DOHH2 (cell line): ENCODE measurements around the gene MACIR.

Source experiments
- H3F3A ChIP-seq: fragments of 200-600 bp; sonication (generic), shearing (Covaris generic); 2 replicates; pipeline ENCODE4 v1.6.0; 2016; ENCODE audit warnings: antibody characterized with exemption, mild to moderate bottlenecking; ENCODE audit not compliant: control insufficient read depth, insufficient read depth
- H3K27ac ChIP-seq: fragments of 200-600 bp; sonication (generic); 2 replicates; pipeline ENCODE4 v1.5.1; 2014; ENCODE audit warnings: low read depth, mild to moderate bottlenecking, low read length, moderate library complexity
- H3K27me3 ChIP-seq: fragments of 200-600 bp; sonication (generic); 2 replicates; pipeline ENCODE4 v1.6.1; 2014; ENCODE audit warnings: mild to moderate bottlenecking, low read length, mixed read lengths; ENCODE audit not compliant: control insufficient read depth
- H3K36me3 ChIP-seq: fragments of 200-600 bp; sonication (generic); 2 replicates; pipeline ENCODE4 v1.6.1; 2014; ENCODE audit warnings: mild to moderate bottlenecking, low read length, moderate library complexity, mixed read lengths; ENCODE audit not compliant: control insufficient read depth
- H3K4me1 ChIP-seq: fragments of 200-600 bp; sonication (generic); 2 replicates; pipeline ENCODE4 v1.6.1; 2014; ENCODE audit warnings: mild to moderate bottlenecking, low read length, mixed read lengths; ENCODE audit not compliant: control insufficient read depth
- H3K4me2 ChIP-seq: fragments of 200-600 bp; sonication (generic); 2 replicates; pipeline ENCODE4 v1.6.0; 2014; ENCODE audit warnings: mild to moderate bottlenecking, low read length, moderate library complexity
- H3K4me3 ChIP-seq: fragments of 200-600 bp; sonication (generic); 2 replicates; pipeline ENCODE4 v1.5.1; 2014; ENCODE audit warnings: mild to moderate bottlenecking, low read length, mixed read lengths
- H3K79me2 ChIP-seq: fragments of 200-600 bp; sonication (generic); 2 replicates; pipeline ENCODE4 v1.6.1; 2014; ENCODE audit warnings: mild to moderate bottlenecking, low read length, mixed read lengths; ENCODE audit not compliant: control insufficient read depth
- H3K9me2 ChIP-seq: fragments of 200-600 bp; sonication (generic); replicated peaks from 2 replicates; pipeline ENCODE4 v1.6.1; 2014; ENCODE audit warnings: mild to moderate bottlenecking, low read length, mixed read lengths; ENCODE audit not compliant: control insufficient read depth
- H3K9me3 ChIP-seq: fragments of 200-600 bp; sonication (generic); 2 replicates; pipeline ENCODE4 v1.6.1; 2014; ENCODE audit warnings: antibody characterized with exemption, low read length, mixed read lengths; ENCODE audit not compliant: control insufficient read depth, insufficient read depth
- H4K20me1 ChIP-seq: fragments of 200-600 bp; sonication (generic); 2 replicates; pipeline ENCODE4 v1.6.0; 2014; ENCODE audit warnings: low read depth, mild to moderate bottlenecking, antibody characterized with exemption, low read length, moderate library complexity; ENCODE audit not compliant: control insufficient read depth, insufficient read depth
- CTCF ChIP-seq: fragments of 200-600 bp; sonication (generic); IDR thresholded peaks from one replicate; pipeline ENCODE4 v1.5.1; 2014; ENCODE audit warnings: antibody characterized with exemption, mild to moderate bottlenecking, low read depth, low read length; ENCODE audit not compliant: poor library complexity, severe bottlenecking
- EZH2phosphoT487 ChIP-seq: fragments of 200-600 bp; sonication (generic); IDR thresholded peaks from 2 replicates; pipeline ENCODE4 v1.6.1; 2017; ENCODE audit warnings: borderline replicate concordance, mild to moderate bottlenecking, antibody characterized with exemption, low read length, moderate library complexity, mixed read lengths

The MACIR gene

GRCh38 chr5:103235891-103236290 lies 22.7 kb upstream of the MACIR start:
- H3K9me3 ChIP-seq = no peaks in the 10 kb centered on the region
- no peak overlapping the region for H3K4me3 ChIP-seq
- H3K27me3 ChIP-seq = 0 out of 2 replicates have a peak, but pooled peaks cover 4% of the 10 kb centered on the region
- no peaks in the 10 kb centered on the region for H3F3A ChIP-seq
- H3K4me2 ChIP-seq = no peak overlapping the region
- no peaks in the 10 kb centered on the region for H3K9me2 ChIP-seq
- H4K20me1 ChIP-seq = no peaks in the 10 kb centered on the region
- TF ChIP-seq EZH2phosphoT487 (no peak), CTCF (no peak)
- no peaks in the 10 kb centered on the region for H3K79me2 ChIP-seq
- H3K27ac ChIP-seq = no peak overlapping the region
- no peaks in the 10 kb centered on the region for H3K36me3 ChIP-seq
- H3K4me1 ChIP-seq = no peaks in the 10 kb centered on the region

- H3K4me3 ChIP-seq = no peak overlapping the region
- H4K20me1 ChIP-seq = no peaks in the 10 kb centered on the region
- no peaks in the 10 kb centered on the region for H3K4me1 ChIP-seq
- H3K9me2 ChIP-seq = no peaks in the 10 kb centered on the region
- no peaks in the 10 kb centered on the region for H3F3A ChIP-seq
- no peaks in the 10 kb centered on the region for H3K9me3 ChIP-seq
- no peak overlapping the region for H3K27ac ChIP-seq
- H3K27me3 ChIP-seq = 0 out of 2 replicates have a peak, but pooled peaks cover 4% of the 10 kb centered on the region
- H3K36me3 ChIP-seq = no peaks in the 10 kb centered on the region
- H3K79me2 ChIP-seq = no peaks in the 10 kb centered on the region
- no peak for TF ChIP-seq CTCF
- TF ChIP-seq EZH2phosphoT487 = no peak
- no peak overlapping the region for H3K4me2 ChIP-seq
Observed at GRCh38 chr5:103237778-103238177, 20.8 kb upstream of the MACIR start.

- no peak overlapping the region for H3K27ac ChIP-seq
- H3K79me2 ChIP-seq = no peaks in the 10 kb centered on the region
- no peaks in the 10 kb centered on the region for H4K20me1 ChIP-seq
- no peak overlapping the region for H3K4me3 ChIP-seq
- H3K36me3 ChIP-seq = no peaks in the 10 kb centered on the region
- no peak for TF ChIP-seq CTCF
- peaks cover 5% of the 10 kb centered on the region; the same call in 1 of the 2 replicates for H3K27me3 ChIP-seq
- 0 out of 2 replicates have a peak, but pooled peaks cover 2% of the 10 kb centered on the region for H3K9me3 ChIP-seq
- H3K9me2 ChIP-seq = no peaks in the 10 kb centered on the region
- H3K4me2 ChIP-seq = no peak overlapping the region
- no peaks in the 10 kb centered on the region for H3K4me1 ChIP-seq
- no peaks in the 10 kb centered on the region for H3F3A ChIP-seq
Observed at GRCh38 chr5:103243665-103244064, 14.9 kb upstream of the MACIR start.
